Upper lobe of right lung (tissue), 1 donor: ENCODE data around the gene TACR3. TPM values are rescaled to one million over a fixed set of nuclear protein-coding genes. Genes with fewer than 3 reads are reported as not detected.
"Not testable (repeated sequence)": the region's sequence is repeated elsewhere in the genome, so short reads cannot be mapped to it uniquely, and the experiment has no call there.

Experiments
- ATAC-seq: fragments of 200-7000 bp; cut with Tn5 transposase; one replicate; pipeline ENCODE4 v1.9.1; 2020; ENCODE audit warnings: mild to moderate bottlenecking, moderate library complexity
- DNase-seq: peaks from one replicate; pipeline ENCODE4 v3.0.0-alpha.2; 2020
- H3K27ac ChIP-seq: fragments of 200-600 bp; one replicate; pipeline ENCODE4 v1.8.0; 2022
- H3K27me3 ChIP-seq: fragments of 200-600 bp; one replicate; pipeline ENCODE4 v1.8.0; 2022; ENCODE audit warnings: mild to moderate bottlenecking
- H3K36me3 ChIP-seq: fragments of 200-600 bp; one replicate; pipeline ENCODE4 v1.8.0; 2022
- H3K4me1 ChIP-seq: fragments of 200-600 bp; one replicate; pipeline ENCODE4 v1.8.0; 2022
- H3K4me3 ChIP-seq: fragments of 200-600 bp; one replicate; pipeline ENCODE4 v1.8.0; 2022; ENCODE audit warnings: mild to moderate bottlenecking
- H3K9me3 ChIP-seq: fragments of 200-600 bp; one replicate; pipeline ENCODE4 v1.8.0; 2022
- CTCF ChIP-seq: fragments of 200-600 bp; IDR thresholded peaks from one replicate; pipeline ENCODE4 v1.8.0; 2022; ENCODE audit warnings: antibody characterized with exemption
- intact Hi-C: fragments of 100-400 bp; cut with DNase I; formaldehyde crosslinking; loops from one replicate; pipeline ENCODE4 v1.11.0; 2022
- long read RNA-seq: library from polyadenylated mRNA; unstranded; transcript quantifications from one replicate; pipeline ENCODE4 v2.0.0, GENCODE V29; 2021
- total RNA-seq: library from RNA; stranded (reverse); fragmentation: NEBNext Ultra II Directional; extraction: Animal tissue kit (Norgen Biotek cat#: 25700); gene quantifications from one replicate; pipeline ENCODE4 v1.2.1, GENCODE V29; 2021
- donor health status: DM: no; HTN: yes; CAD: no; lungs with severe emphysema.

Gene TACR3, protein sequence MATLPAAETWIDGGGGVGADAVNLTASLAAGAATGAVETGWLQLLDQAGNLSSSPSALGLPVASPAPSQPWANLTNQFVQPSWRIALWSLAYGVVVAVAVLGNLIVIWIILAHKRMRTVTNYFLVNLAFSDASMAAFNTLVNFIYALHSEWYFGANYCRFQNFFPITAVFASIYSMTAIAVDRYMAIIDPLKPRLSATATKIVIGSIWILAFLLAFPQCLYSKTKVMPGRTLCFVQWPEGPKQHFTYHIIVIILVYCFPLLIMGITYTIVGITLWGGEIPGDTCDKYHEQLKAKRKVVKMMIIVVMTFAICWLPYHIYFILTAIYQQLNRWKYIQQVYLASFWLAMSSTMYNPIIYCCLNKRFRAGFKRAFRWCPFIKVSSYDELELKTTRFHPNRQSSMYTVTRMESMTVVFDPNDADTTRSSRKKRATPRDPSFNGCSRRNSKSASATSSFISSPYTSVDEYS
- total RNA-seq: not detected
- long read RNA-seq: 0 reads

- intact Hi-C loops: no loop called here
Observed at GRCh38 chr4:103719830-103720207, at the start of gene TACR3. Gene TACR3 (minus strand): TSS chr4:103719985. CDS start chr4:103719675, 310 bp downstream.

DNA sequence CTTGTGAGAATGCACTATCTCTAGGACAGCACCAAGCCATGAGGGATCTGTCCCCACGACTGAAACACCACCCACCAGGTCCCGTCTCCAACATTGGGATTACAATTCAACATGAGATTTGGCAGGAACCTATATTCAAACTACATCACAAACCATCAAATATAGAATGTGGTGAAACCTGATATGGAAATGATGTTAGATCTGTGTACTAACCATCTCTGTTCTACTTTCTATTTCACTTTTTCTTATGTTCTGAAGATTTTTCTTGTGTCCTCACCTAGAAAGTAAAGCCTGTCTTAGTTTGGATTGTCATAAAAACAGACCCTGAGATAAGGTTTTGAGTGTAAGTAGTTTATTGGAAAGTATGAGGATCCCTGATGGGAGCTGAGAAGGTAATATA lies 37.8 kb upstream of the TACR3 start:
- H3K9me3 ChIP-seq: no peaks in the 10 kb centered on the region
- no peaks in the 10 kb centered on the region for H3K27me3 ChIP-seq
- TF ChIP-seq CTCF: no peak
- ATAC-seq (no peak), DNase-seq (no peak)
- H3K4me1 ChIP-seq: no peaks in the 10 kb centered on the region
- H3K27ac ChIP-seq: no peak overlapping the region
- no peaks in the 10 kb centered on the region for H3K36me3 ChIP-seq
- no peak overlapping the region for H3K4me3 ChIP-seq
- intact Hi-C loops: no loop called here

More at GRCh38 chr4:103719830-103720207, at the start of gene TACR3:
- ATAC-seq (peak; percentile 60), DNase-seq (no peak)
- Histone ChIP-seq H3K27me3 (no peaks in the 10 kb centered on the region), H3K4me1 (no peaks in the 10 kb centered on the region), H3K9me3 (no peaks in the 10 kb centered on the region), H3K27ac (no peak within 1 kb of the TSS), H3K36me3 (no peaks in the 10 kb centered on the region), H3K4me3 (peak within 1 kb of the TSS; percentile 21)
- no peak for TF ChIP-seq CTCF

DNA sequence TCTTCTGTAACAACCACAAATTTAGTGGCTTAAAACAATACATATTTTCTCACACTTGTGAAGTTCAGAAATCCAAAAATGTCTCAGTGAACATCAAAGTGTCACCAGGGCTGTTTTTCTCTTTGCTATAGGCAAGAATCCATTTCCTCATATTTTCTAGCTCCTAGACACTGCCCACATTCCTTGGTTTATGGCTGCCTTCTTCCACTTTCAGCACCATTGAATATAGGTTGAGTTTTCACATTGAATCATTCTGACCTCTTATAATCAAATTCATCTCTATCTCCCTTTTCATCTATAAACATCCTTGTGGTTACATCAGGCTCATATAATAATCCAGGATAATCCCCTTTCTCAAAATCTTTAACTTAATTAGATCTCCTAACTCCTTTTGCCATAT lies 37.0 kb upstream of the TACR3 start:
- Histone ChIP-seq H3K9me3 (no peaks in the 10 kb centered on the region), H3K27ac (no peak overlapping the region), H3K4me3 (no peak overlapping the region), H3K27me3 (no peaks in the 10 kb centered on the region), H3K4me1 (no peaks in the 10 kb centered on the region), H3K36me3 (no peaks in the 10 kb centered on the region)
- intact Hi-C loops: no loop called here
- DNase-seq (no peak), ATAC-seq (no peak)
- no peak for TF ChIP-seq CTCF

DNA sequence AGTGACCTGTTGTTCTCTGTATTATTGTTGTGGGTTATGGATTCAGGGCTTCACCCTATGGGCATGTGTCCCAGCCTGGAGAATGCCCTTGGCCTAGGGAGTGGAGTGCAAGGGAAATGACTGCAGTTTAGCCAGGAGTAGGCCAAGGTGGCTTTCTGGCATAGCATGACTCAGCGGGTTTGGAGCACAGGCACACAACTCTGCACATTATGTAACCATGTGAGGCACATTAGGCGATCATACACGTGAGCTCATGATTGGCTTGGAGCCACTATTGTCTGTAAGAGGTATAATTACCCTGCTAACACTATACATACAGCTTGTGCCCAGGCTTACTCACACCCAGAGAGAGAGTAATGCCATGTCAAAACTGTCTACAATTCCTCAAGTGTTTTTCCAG lies 35.1 kb upstream of the TACR3 start:
- Histone ChIP-seq H3K4me3 (no peak overlapping the region), H3K36me3 (no peaks in the 10 kb centered on the region), H3K27me3 (no peaks in the 10 kb centered on the region), H3K27ac (no peak overlapping the region), H3K9me3 (no peaks in the 10 kb centered on the region), H3K4me1 (no peaks in the 10 kb centered on the region)
- no peak for TF ChIP-seq CTCF
- peak; percentile 66 for ATAC-seq
- DNase-seq: no peak
- intact Hi-C loops: no loop called here

DNA sequence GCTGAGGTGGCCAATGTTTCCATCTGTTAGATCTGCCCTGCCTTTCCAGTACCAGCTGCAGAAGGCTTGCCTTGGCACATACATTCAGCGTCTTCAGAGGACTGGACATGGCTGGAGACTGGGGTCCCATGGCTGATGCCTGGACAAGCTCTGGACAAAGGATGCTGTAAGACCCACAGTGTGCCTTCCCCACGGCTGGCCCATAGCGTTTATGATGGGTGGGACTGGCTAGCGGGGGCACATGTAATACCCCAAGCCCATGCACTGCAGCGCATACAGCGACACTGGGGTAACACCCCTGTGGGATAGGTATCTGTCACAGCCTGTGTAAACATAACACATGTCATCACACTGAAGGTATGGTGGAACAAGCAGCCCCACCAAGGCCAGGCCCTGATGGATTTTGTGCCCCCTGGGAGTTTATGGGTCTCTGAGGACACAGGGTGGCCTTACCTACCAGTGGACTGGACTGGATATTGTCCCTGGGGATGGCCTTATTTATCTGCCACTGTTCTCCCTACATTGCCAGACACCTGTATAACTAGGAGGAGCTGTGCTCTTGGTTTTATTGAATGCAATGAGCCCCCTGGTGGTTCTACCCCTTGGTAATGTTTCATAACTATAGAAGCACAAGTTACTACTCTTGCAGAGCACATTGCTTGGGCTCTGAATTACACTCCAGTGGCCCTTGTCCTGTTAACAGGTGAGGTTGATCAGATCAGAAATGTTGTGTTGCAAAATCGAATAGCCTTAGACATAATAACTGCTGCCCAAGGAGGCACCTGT lies 34.3 kb upstream of the TACR3 start:
- Histone ChIP-seq H3K27ac (no peak overlapping the region), H3K4me1 (no peaks in the 10 kb centered on the region), H3K4me3 (no peak overlapping the region), H3K9me3 (no peaks in the 10 kb centered on the region), H3K36me3 (no peaks in the 10 kb centered on the region), H3K27me3 (no peaks in the 10 kb centered on the region)
- DNase-seq (no peak), ATAC-seq (peak; percentile 24)
- intact Hi-C loops: no loop called here
- no peak for TF ChIP-seq CTCF

- intact Hi-C loops, H3K36me3 ChIP-seq, H3K27me3 ChIP-seq, H3K27ac ChIP-seq, H3K4me1 ChIP-seq, H3K4me3 ChIP-seq, ATAC-seq, DNase-seq, H3K9me3 ChIP-seq: not testable (repeated sequence)
Observed at GRCh38 chr4:103723150-103723549, 3.4 kb upstream of the TACR3 start.
